Measurements from ENCODE around the gene RAPGEF2. TPM values are rescaled to one million over a fixed set of nuclear protein-coding genes. Genes with fewer than 3 reads are reported as not detected.

RAPGEF2 gene
- total and polyA plus RNA-seq, 2 experiments from 2014 or later = 10.2 to 63.1 TPM

DNA sequence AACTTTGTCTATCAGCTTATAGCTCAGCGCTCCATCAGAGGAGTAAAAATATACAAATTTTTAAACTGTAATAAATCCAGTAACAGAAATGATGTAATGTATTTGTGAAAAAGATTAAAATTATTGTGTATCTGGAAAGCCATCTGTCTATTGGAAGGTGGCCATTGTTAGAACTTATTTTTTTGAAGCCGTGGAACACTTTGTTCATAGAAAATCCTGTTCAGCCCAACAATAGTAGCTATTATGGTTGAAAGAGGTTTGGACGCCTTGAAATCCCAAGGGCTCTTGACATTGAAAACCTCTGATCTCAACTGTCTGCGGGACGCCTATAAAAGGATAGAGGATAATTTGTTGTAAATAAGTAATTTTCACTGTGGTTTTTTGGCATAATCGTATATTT, 98.3 kb downstream of the RAPGEF2 start:
- Histone ChIP-seq H3K4me1 (ENCODE audit: insufficient read depth) (peaks cover 40% of the 10 kb centered on the region), H3K4me3 (no peak overlapping the region), H3K27ac (ENCODE audit: low read depth) (no peak overlapping the region), H2AFZ (no peak overlapping the region), H3K79me2 (replicated peaks; ENCODE audit: insufficient read depth) (peaks cover 29% of the 10 kb centered on the region), H3F3A (replicated peaks; ENCODE audit: low read depth) (no peaks in the 10 kb centered on the region), H3K27me3 (ENCODE audit: insufficient read depth) (no peaks in the 10 kb centered on the region), H3K36me3 (ENCODE audit: insufficient read depth) (no peaks in the 10 kb centered on the region), H3K4me2 (no peak overlapping the region), H3K9me2 (ENCODE audit: insufficient read depth) (no peaks in the 10 kb centered on the region), H4K20me1 (replicated peaks; ENCODE audit: insufficient read depth) (no peaks in the 10 kb centered on the region; the same call in 1 of the 2 replicates)
- no peak for DNase-seq (ENCODE audit: low spot score)
- peaks cover 2% of the 10 kb centered on the region for H3K27me3 Mint-ChIP-seq (ENCODE audit: insufficient read depth, low read depth, poor library complexity)
- peaks cover 45% of the 10 kb centered on the region for H3K4me1 Mint-ChIP-seq
- no peak for ATAC-seq
- H3K9me3 Mint-ChIP-seq = no peaks in the 10 kb centered on the region
- no peak overlapping the region for H3K27ac Mint-ChIP-seq
- no peaks in the 10 kb centered on the region for H3K36me3 Mint-ChIP-seq (ENCODE audit: low read depth)
- TF ChIP-seq STAT1 (IDR thresholded peaks at IDR 0.05; ENCODE audit: unreplicated experiment) (no peak), NANOG (IDR thresholded peaks at IDR 0.05; ENCODE audit: borderline replicate concordance) (no peak), ZNF114 (CRISPR knock-in tag; IDR thresholded peaks at IDR 0.05) (no peak), EZH2 (IDR thresholded peaks at IDR 0.05; ENCODE audit: low read depth, unreplicated experiment) (no peak), CREB1 (CRISPR knock-in tag; IDR thresholded peaks at IDR 0.05; ENCODE audit: low read depth) (no peak), ZNF331 (CRISPR knock-in tag; IDR thresholded peaks at IDR 0.05; ENCODE audit: low read depth) (no peak), POLR2AphosphoS5 (IDR thresholded peaks at IDR 0.05; ENCODE audit: low read depth) (no peak), JUNB (IDR thresholded peaks at IDR 0.05; ENCODE audit: unreplicated experiment) (no peak)
- TF ChIP-seq, protein P1, sequence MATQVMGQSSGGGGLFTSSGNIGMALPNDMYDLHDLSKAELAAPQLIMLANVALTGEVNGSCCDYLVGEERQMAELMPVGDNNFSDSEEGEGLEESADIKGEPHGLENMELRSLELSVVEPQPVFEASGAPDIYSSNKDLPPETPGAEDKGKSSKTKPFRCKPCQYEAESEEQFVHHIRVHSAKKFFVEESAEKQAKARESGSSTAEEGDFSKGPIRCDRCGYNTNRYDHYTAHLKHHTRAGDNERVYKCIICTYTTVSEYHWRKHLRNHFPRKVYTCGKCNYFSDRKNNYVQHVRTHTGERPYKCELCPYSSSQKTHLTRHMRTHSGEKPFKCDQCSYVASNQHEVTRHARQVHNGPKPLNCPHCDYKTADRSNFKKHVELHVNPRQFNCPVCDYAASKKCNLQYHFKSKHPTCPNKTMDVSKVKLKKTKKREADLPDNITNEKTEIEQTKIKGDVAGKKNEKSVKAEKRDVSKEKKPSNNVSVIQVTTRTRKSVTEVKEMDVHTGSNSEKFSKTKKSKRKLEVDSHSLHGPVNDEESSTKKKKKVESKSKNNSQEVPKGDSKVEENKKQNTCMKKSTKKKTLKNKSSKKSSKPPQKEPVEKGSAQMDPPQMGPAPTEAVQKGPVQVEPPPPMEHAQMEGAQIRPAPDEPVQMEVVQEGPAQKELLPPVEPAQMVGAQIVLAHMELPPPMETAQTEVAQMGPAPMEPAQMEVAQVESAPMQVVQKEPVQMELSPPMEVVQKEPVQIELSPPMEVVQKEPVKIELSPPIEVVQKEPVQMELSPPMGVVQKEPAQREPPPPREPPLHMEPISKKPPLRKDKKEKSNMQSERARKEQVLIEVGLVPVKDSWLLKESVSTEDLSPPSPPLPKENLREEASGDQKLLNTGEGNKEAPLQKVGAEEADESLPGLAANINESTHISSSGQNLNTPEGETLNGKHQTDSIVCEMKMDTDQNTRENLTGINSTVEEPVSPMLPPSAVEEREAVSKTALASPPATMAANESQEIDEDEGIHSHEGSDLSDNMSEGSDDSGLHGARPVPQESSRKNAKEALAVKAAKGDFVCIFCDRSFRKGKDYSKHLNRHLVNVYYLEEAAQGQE (IDR thresholded peaks at IDR 0.05; ENCODE audit: unreplicated experiment) = no peak
- TF ChIP-seq, protein P2, sequence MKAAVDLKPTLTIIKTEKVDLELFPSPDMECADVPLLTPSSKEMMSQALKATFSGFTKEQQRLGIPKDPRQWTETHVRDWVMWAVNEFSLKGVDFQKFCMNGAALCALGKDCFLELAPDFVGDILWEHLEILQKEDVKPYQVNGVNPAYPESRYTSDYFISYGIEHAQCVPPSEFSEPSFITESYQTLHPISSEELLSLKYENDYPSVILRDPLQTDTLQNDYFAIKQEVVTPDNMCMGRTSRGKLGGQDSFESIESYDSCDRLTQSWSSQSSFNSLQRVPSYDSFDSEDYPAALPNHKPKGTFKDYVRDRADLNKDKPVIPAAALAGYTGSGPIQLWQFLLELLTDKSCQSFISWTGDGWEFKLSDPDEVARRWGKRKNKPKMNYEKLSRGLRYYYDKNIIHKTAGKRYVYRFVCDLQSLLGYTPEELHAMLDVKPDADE (IDR thresholded peaks at IDR 0.05) = no peak
- TF ChIP-seq, protein P3, sequence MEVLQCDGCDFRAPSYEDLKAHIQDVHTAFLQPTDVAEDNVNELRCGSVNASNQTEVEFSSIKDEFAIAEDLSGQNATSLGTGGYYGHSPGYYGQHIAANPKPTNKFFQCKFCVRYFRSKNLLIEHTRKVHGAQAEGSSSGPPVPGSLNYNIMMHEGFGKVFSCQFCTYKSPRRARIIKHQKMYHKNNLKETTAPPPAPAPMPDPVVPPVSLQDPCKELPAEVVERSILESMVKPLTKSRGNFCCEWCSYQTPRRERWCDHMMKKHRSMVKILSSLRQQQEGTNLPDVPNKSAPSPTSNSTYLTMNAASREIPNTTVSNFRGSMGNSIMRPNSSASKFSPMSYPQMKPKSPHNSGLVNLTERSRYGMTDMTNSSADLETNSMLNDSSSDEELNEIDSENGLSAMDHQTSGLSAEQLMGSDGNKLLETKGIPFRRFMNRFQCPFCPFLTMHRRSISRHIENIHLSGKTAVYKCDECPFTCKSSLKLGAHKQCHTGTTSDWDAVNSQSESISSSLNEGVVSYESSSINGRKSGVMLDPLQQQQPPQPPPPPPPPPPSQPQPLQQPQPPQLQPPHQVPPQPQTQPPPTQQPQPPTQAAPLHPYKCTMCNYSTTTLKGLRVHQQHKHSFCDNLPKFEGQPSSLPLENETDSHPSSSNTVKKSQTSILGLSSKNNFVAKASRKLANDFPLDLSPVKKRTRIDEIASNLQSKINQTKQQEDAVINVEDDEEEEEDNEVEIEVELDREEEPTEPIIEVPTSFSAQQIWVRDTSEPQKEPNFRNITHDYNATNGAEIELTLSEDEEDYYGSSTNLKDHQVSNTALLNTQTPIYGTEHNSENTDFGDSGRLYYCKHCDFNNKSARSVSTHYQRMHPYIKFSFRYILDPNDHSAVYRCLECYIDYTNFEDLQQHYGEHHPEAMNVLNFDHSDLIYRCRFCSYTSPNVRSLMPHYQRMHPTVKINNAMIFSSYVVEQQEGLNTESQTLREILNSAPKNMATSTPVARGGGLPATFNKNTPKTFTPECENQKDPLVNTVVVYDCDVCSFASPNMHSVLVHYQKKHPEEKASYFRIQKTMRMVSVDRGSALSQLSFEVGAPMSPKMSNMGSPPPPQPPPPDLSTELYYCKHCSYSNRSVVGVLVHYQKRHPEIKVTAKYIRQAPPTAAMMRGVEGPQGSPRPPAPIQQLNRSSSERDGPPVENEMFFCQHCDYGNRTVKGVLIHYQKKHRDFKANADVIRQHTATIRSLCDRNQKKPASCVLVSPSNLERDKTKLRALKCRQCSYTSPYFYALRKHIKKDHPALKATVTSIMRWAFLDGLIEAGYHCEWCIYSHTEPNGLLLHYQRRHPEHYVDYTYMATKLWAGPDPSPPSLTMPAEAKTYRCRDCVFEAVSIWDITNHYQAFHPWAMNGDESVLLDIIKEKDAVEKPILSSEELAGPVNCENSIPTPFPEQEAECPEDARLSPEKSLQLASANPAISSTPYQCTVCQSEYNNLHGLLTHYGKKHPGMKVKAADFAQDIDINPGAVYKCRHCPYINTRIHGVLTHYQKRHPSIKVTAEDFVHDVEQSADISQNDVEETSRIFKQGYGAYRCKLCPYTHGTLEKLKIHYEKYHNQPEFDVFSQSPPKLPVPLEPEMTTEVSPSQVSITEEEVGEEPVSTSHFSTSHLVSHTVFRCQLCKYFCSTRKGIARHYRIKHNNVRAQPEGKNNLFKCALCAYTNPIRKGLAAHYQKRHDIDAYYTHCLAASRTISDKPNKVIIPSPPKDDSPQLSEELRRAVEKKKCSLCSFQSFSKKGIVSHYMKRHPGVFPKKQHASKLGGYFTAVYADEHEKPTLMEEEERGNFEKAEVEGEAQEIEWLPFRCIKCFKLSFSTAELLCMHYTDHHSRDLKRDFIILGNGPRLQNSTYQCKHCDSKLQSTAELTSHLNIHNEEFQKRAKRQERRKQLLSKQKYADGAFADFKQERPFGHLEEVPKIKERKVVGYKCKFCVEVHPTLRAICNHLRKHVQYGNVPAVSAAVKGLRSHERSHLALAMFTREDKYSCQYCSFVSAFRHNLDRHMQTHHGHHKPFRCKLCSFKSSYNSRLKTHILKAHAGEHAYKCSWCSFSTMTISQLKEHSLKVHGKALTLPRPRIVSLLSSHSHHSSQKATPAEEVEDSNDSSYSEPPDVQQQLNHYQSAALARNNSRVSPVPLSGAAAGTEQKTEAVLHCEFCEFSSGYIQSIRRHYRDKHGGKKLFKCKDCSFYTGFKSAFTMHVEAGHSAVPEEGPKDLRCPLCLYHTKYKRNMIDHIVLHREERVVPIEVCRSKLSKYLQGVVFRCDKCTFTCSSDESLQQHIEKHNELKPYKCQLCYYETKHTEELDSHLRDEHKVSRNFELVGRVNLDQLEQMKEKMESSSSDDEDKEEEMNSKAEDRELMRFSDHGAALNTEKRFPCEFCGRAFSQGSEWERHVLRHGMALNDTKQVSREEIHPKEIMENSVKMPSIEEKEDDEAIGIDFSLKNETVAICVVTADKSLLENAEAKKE (CRISPR knock-in tag; IDR thresholded peaks at IDR 0.05) = no peak
- TF ChIP-seq, protein P4, sequence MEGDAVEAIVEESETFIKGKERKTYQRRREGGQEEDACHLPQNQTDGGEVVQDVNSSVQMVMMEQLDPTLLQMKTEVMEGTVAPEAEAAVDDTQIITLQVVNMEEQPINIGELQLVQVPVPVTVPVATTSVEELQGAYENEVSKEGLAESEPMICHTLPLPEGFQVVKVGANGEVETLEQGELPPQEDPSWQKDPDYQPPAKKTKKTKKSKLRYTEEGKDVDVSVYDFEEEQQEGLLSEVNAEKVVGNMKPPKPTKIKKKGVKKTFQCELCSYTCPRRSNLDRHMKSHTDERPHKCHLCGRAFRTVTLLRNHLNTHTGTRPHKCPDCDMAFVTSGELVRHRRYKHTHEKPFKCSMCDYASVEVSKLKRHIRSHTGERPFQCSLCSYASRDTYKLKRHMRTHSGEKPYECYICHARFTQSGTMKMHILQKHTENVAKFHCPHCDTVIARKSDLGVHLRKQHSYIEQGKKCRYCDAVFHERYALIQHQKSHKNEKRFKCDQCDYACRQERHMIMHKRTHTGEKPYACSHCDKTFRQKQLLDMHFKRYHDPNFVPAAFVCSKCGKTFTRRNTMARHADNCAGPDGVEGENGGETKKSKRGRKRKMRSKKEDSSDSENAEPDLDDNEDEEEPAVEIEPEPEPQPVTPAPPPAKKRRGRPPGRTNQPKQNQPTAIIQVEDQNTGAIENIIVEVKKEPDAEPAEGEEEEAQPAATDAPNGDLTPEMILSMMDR (conservative IDR thresholded peaks at IDR 0.05; ENCODE audit: low read depth in 2 of 2) = no peak
- H3K4me3 Mint-ChIP-seq = no peak overlapping the region
